Left lung (tissue), 14 donors: Measurements from ENCODE around the gene ANKRD33B. TPM values are rescaled to one million over a fixed set of nuclear protein-coding genes. Genes with fewer than 3 reads are reported as not detected.
"Not testable (repeated sequence)": the region's sequence is repeated elsewhere in the genome, so short reads cannot be mapped to it uniquely, and the experiment has no call there.

Source experiments
- ATAC-seq: fragments of 200-7000 bp; cut with Tn5 transposase; one replicate; pipeline ENCODE4 v1.9.1; 2020; ENCODE audit warnings: moderate library complexity
- DNase-seq, 4 donors: peaks; one replicate each; pipeline ENCODE4 v3.0.0-alpha.2; 2013 to 2020
- H3K27ac ChIP-seq, 2 donors: fragments of 200-600 bp; sonication (generic) in 1 of 2; one replicate each; pipeline versions ENCODE4 v1.5.0 to v1.8.0; 2020 to 2021
- H3K27me3 ChIP-seq, 2 donors: fragments of 200-600 bp; sonication (generic) in 1 of 2; one replicate each; pipeline versions ENCODE4 v1.5.0 to v1.8.0; 2020 to 2021
- H3K36me3 ChIP-seq, 2 donors: fragments of 200-600 bp; sonication (generic) in 1 of 2; one replicate each; pipeline versions ENCODE4 v1.5.0 to v1.8.0; 2020 to 2021
- H3K4me1 ChIP-seq, 2 donors: fragments of 200-600 bp; one replicate each; pipeline ENCODE4 v1.8.0; 2021
- H3K4me3 ChIP-seq, 2 donors: fragments of 200-600 bp; sonication (generic) in 1 of 2; one replicate each; pipeline versions ENCODE4 v1.5.0 to v1.8.0; 2020 to 2021; ENCODE audit warnings: mild to moderate bottlenecking in 1 of 2
- H3K9me3 ChIP-seq, 2 donors: fragments of 200-600 bp; sonication (generic) in 1 of 2; one replicate each; pipeline versions ENCODE4 v1.5.0 to v1.8.0; 2020 to 2021
- intact Hi-C, 2 donors: fragments of 100-400 bp; cut with DNase I; formaldehyde crosslinking; loops; one replicate each; pipeline versions ENCODE4 v1.11.2 to v1.14.2; 2022
- long read RNA-seq, 12 donors: library from polyadenylated mRNA in 2 of 12; unstranded in 2 of 12; transcript quantifications; one replicate each; pipeline ENCODE4 v2.0.0 and lab custom pipeline, GENCODE V29; 2019 to 2026
- polyA plus RNA-seq, 6 donors: library from polyadenylated mRNA; unstranded; fragments of 120-200 nt; gene quantifications; one replicate each; pipeline ENCODE4 v1.2.1, GENCODE V29; 2013; ENCODE audit not compliant: insufficient read length in 6 of 6
- total RNA-seq, 2 donors: library from RNA; stranded (reverse); fragmentation: NEBNext Ultra II Directional; extraction: Animal tissue kit (Norgen Biotek cat#: 25700); gene quantifications; one replicate each; pipeline ENCODE4 v1.2.1, GENCODE V29; 2021
- TF ChIP-seq, protein P1 (sequence below), 2 donors: fragments of 200-600 bp; sonication (generic) in 1 of 2; IDR thresholded peaks; one replicate each; pipeline versions ENCODE4 v1.5.0 to v1.8.0; 2021; ENCODE audit warnings: antibody characterized with exemption in 2 of 2
- donor health status: DM: no; HTN: yes; CAD: no.
- donor health status: DM: no; HTN: no; CAD: no.

ANKRD33B gene
- total RNA-seq (1 to 10 TPM; 1.8 to 6.3 TPM), polyA plus RNA-seq (under 1 TPM; 0.53 to 0.79 (median 0.66) TPM)
- long read RNA-seq, donor 1, full-length matches to known transcripts, result 1 of 1 reads
- long read RNA-seq, donor 1, partial matches to known transcripts, result 0 of 1 reads
- long read RNA-seq, donor 1, other reads (novel, unspliced or antisense), result 0 of 1 reads
- long read RNA-seq, donor 2, full-length matches to known transcripts, result 1 of 1 reads
- long read RNA-seq, donor 2, partial matches to known transcripts, result 0 of 1 reads
- long read RNA-seq, donor 2, other reads (novel, unspliced or antisense), result 0 of 1 reads
- long read RNA-seq, donor 3, result 0 reads
- long read RNA-seq, donor 4, result 0 reads
- long read RNA-seq, donor 5, result 0 reads
- long read RNA-seq, donor 6, result 0 reads
- long read RNA-seq, donor 7, result 0 reads
- long read RNA-seq, donor 8, result 0 reads
- long read RNA-seq, donor 9, result 0 reads
- long read RNA-seq, donor 10, partial matches to known transcripts, result 0 of 1 reads
- long read RNA-seq, donor 10, other reads (novel, unspliced or antisense), result 1 of 1 reads
- long read RNA-seq, donor 11, result 0 reads
- long read RNA-seq, donor 12, result 0 reads

- peak; percentile 76 for ATAC-seq
- TF ChIP-seq, protein P1, sequence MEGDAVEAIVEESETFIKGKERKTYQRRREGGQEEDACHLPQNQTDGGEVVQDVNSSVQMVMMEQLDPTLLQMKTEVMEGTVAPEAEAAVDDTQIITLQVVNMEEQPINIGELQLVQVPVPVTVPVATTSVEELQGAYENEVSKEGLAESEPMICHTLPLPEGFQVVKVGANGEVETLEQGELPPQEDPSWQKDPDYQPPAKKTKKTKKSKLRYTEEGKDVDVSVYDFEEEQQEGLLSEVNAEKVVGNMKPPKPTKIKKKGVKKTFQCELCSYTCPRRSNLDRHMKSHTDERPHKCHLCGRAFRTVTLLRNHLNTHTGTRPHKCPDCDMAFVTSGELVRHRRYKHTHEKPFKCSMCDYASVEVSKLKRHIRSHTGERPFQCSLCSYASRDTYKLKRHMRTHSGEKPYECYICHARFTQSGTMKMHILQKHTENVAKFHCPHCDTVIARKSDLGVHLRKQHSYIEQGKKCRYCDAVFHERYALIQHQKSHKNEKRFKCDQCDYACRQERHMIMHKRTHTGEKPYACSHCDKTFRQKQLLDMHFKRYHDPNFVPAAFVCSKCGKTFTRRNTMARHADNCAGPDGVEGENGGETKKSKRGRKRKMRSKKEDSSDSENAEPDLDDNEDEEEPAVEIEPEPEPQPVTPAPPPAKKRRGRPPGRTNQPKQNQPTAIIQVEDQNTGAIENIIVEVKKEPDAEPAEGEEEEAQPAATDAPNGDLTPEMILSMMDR (IDR thresholded peaks at IDR 0.05), result no peak
- Histone ChIP-seq H3K4me1 (peaks cover 11 to 48% of the 10 kb centered on the region in 2 donors), H3K4me3 (peak within 1 kb of the TSS; percentile 61 to 81), H3K36me3 (no peaks in the 10 kb centered on the region), H3K27ac (peak within 1 kb of the TSS; percentile 7 to 76), H3K9me3 (no peaks in the 10 kb centered on the region), H3K27me3 (peaks cover 26 to 44% of the 10 kb centered on the region in 2 donors)
- intact Hi-C loops, result no loop called here
- DNase-seq, result peak; percentile 51 to 92 (median 67)
Observed at GRCh38 chr5:10563945-10564837, at the start of gene ANKRD33B. Gene ANKRD33B, plus strand, starts transcription at chr5:10564070. Its CDS starts 398 bp downstream, at chr5:10564468.

- H3K36me3 ChIP-seq, ATAC-seq, H3K4me3 ChIP-seq, H3K27me3 ChIP-seq, H3K27ac ChIP-seq, intact Hi-C loops, H3K4me1 ChIP-seq, DNase-seq, H3K9me3 ChIP-seq: not testable (repeated sequence)
Observed at GRCh38 chr5:10514572-10514971, 49.3 kb upstream of the ANKRD33B start.

DNA sequence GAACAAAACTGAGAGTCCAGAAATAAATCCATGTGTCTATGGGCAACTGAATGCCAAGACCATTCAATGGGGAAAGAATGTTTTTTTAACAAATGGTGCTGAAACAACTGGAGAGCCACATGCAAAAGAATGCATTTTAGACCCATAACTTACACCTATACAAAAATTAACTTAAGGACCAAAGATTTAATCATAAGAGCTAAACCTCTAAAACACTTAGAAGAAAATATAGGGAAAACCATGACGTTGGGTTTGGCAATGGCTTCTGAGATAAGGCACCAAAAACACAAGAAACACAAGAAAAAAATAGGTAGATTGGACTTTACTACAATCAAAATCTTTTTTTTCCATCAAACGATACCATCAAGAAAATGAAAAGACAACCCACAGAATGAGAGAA lies 48.4 kb upstream of the ANKRD33B start:
- Histone ChIP-seq H3K27me3 (no peaks in the 10 kb centered on the region), H3K27ac (no peak overlapping the region), H3K9me3 (no peaks in the 10 kb centered on the region), H3K36me3 (no peaks in the 10 kb centered on the region), H3K4me3 (no peak overlapping the region), H3K4me1 (no peaks in the 10 kb centered on the region)
- intact Hi-C loops, result no loop called here
- ATAC-seq (no peak), DNase-seq (no peak)
- TF ChIP-seq, protein P1 (IDR thresholded peaks at IDR 0.05), result no peak

DNA sequence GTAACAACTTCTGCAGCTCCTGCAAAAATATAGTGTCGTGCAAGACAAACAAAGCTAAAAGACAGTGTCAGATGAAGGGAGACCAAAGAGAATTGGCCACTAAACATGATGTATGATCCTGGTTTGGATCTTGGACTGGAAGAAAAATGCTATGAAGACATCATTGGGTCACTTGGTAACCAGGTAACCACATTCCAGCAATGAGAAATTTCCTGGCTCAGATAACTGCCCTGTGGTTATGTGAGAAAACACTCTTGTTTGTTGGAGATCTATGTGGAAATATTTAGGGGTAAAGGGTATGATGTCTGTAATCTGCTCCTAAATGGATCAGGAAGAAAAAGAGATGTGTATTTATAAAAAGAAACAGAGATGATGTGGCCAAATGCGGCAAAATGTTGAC lies 45.5 kb upstream of the ANKRD33B start:
- intact Hi-C loops, result no loop called here
- Histone ChIP-seq H3K27me3 (no peaks in the 10 kb centered on the region), H3K4me3 (no peak overlapping the region), H3K4me1 (no peaks in the 10 kb centered on the region), H3K27ac (no peak overlapping the region), H3K9me3 (peaks cover 0 to 3% of the 10 kb centered on the region in 2 donors), H3K36me3 (no peaks in the 10 kb centered on the region)
- TF ChIP-seq, protein P1 (IDR thresholded peaks at IDR 0.05), result no peak
- ATAC-seq (peak; percentile 16), DNase-seq (no peak)

DNA sequence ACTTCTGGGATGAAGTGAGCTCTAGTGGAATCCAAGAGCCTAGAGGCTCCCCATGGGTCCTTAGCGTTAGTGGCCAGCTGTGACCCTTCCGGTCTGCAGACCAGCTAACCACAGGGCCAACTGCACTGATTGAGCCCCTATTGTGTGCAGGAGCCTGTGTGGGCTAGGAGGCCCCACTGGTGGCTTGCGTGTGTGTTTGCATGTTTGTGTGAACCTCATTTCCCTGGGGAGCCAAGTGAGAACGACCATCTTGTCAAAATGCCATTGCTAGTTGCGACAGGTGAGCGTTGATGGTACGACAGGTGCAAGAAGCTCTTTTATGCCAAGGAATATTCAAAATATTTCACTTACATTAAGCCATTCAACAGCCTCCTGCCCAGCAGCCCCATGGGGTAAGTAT lies 44.1 kb upstream of the ANKRD33B start:
- no peak for DNase-seq
- ATAC-seq, result peak; percentile 50

More for the DNA sequence above, 44.1 kb upstream of the ANKRD33B start:
- intact Hi-C loops, result no loop called here
- peaks cover 0 to 3% of the 10 kb centered on the region in 2 donors for H3K9me3 ChIP-seq
- no peaks in the 10 kb centered on the region for H3K4me1 ChIP-seq
- H3K27me3 ChIP-seq, result no peaks in the 10 kb centered on the region
- no peak overlapping the region for H3K4me3 ChIP-seq
- no peak overlapping the region for H3K27ac ChIP-seq
- TF ChIP-seq, protein P1 (IDR thresholded peaks at IDR 0.05), result no peak
- no peaks in the 10 kb centered on the region for H3K36me3 ChIP-seq
